Measurements from ENCODE around the gene PLBD1. TPM values are rescaled to one million over a fixed set of nuclear protein-coding genes. Genes with fewer than 3 reads are reported as not detected.
A peak's percentile ranks its signal among the peaks of the same experiment; 100 is the strongest.

Gene PLBD1, protein sequence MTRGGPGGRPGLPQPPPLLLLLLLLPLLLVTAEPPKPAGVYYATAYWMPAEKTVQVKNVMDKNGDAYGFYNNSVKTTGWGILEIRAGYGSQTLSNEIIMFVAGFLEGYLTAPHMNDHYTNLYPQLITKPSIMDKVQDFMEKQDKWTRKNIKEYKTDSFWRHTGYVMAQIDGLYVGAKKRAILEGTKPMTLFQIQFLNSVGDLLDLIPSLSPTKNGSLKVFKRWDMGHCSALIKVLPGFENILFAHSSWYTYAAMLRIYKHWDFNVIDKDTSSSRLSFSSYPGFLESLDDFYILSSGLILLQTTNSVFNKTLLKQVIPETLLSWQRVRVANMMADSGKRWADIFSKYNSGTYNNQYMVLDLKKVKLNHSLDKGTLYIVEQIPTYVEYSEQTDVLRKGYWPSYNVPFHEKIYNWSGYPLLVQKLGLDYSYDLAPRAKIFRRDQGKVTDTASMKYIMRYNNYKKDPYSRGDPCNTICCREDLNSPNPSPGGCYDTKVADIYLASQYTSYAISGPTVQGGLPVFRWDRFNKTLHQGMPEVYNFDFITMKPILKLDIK
- total RNA-seq = 106 TPM
- long read RNA-seq, transcript PLBD1-201 (11 exons, 2,426 nt) = major isoform, 172 of 184 reads
- long read RNA-seq, partial matches to known transcripts = 6 of 184 reads
- long read RNA-seq, other reads (novel, unspliced or antisense) = 6 of 184 reads

DNA sequence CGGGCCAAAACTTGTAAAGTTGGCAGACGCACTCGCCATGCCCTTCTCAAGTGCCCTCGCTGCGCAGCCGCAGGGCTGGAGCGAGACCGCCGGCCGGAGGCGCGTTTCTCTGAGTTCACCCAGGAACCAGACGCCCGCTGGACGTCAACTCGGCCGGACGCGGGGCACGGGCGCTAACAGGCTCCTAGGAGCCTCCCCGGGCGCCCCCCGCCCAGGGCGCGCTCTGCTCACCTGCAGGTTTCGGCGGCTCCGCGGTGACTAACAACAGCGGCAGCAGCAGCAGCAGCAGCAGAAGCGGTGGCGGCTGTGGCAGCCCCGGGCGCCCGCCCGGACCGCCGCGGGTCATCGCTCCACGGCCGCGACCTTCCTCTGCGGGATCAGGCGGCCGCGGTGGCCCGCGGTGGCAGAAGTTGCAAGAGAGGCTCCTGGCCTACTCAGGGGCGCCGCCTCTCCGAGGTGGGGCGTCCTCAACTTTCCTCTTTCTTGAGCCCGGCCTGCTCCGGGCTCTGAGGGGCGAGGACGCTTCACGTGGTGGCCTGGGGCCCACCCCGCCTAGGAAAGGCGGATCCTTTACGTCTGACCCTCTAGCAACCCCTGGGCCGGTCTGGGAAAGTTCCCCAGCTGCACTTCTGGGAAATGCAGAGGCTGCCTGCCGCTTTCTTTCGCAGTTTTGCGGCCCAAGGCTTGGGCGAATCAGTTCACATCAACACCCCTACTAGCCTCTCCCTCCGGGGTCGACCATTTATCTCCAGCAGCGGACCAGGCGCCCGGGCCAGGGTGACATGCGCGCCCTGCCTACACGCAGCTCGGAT lies at the start of gene PLBD1:
TSS of gene PLBD1 (minus strand) at position 533 of the 812 bp plus-strand sequence. CDS start at position 346, 187 bp downstream.
- H3K36me3 ChIP-seq = no peaks in the 10 kb centered on the region
- TF ChIP-seq CTCF (IDR thresholded peaks at IDR 0.05) = no peak
- peak within 1 kb of the TSS; percentile 66 for H3K4me3 ChIP-seq
- intact Hi-C loops (cut with DNase I) = no loop called here
- peak; percentile 87 for DNase-seq
- no peaks in the 10 kb centered on the region for H3K9me3 ChIP-seq
- no peaks in the 10 kb centered on the region for H3K27me3 ChIP-seq (ENCODE audit: low read depth)
- peaks cover 9% of the 10 kb centered on the region for H3K4me1 ChIP-seq
- peak; percentile 93 to 94 for ATAC-seq
- H3K27ac ChIP-seq = peak within 1 kb of the TSS; percentile 88

DNA sequence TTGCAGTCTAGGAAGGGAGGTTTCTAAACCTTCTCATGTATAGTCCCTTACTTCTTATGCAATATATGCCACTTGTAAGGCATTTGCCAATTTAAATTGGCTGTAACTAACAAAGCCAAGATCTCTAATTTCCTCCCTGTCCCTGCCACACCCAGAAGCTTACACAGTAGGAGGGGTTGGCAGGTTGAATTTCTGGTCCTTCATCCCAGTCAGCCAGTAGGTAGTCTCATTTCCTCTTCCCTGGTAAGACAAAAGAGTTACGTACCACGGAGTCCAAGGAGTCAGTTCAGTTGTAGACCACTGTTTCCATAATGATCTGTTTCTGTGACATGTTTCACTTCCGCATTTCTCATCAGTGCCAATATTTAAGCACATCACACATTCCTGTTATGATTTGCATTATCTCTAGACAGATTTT lies 47.0 kb upstream of the PLBD1 start:
- H3K4me1 ChIP-seq = peaks cover 15% of the 10 kb centered on the region
- ATAC-seq (peak; percentile 41 to 71), DNase-seq (no peak)
- no peak for TF ChIP-seq CTCF (IDR thresholded peaks at IDR 0.05)
- H3K36me3 ChIP-seq = no peaks in the 10 kb centered on the region
- peaks cover 9% of the 10 kb centered on the region for H3K9me3 ChIP-seq
- no peak overlapping the region for H3K27ac ChIP-seq
- H3K4me3 ChIP-seq = no peak overlapping the region
- intact Hi-C loops (cut with DNase I) = no loop called here
- no peaks in the 10 kb centered on the region for H3K27me3 ChIP-seq (ENCODE audit: low read depth)

GRCh38 chr12:14613718-14614117 lies 46.0 kb upstream of the PLBD1 start:
- Histone ChIP-seq H3K9me3 (peaks cover 9% of the 10 kb centered on the region), H3K4me1 (peaks cover 15% of the 10 kb centered on the region), H3K36me3 (no peaks in the 10 kb centered on the region), H3K4me3 (no peak overlapping the region), H3K27me3 (ENCODE audit: low read depth) (no peaks in the 10 kb centered on the region), H3K27ac (no peak overlapping the region)
- intact Hi-C loops (cut with DNase I) = no loop called here
- DNase-seq (no peak), ATAC-seq (peak; percentile 65 to 69)
- TF ChIP-seq CTCF (IDR thresholded peaks at IDR 0.05) = no peak

DNA sequence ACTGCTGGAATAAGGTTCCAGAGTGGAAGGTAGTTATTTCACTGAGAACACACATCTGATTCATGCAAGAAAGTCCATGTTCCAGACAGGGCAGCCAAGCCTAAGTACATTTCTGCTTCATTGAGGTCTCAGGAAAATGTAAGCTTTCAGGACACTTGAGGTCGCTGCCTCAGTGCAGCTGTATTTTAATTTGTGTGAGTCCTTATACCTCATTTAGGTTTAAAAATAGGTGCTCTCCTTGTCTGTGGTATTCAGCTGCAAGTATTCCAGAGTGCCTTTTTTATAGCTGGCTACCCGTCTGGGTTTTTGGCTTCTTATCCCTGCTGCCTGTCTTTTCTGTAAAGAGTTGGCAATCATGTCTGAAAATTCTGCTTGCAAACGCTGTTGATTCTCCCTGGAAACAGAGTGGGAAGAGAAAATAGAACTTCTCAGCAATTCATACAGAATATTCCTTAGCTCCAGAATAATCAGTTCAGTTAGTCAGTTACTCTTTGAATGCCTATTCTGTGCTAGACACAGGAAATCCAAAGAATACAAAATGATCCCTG lies 45.3 kb upstream of the PLBD1 start:
- Histone ChIP-seq H3K36me3 (no peaks in the 10 kb centered on the region), H3K27ac (no peak overlapping the region), H3K4me3 (no peak overlapping the region), H3K9me3 (peaks cover 13% of the 10 kb centered on the region), H3K4me1 (peaks cover 15% of the 10 kb centered on the region), H3K27me3 (ENCODE audit: low read depth) (no peaks in the 10 kb centered on the region)
- TF ChIP-seq CTCF (IDR thresholded peaks at IDR 0.05) = no peak
- ATAC-seq (no peak), DNase-seq (no peak)
- intact Hi-C loops (cut with DNase I) = no loop called here

- no peak for TF ChIP-seq CTCF (IDR thresholded peaks at IDR 0.05)
- DNase-seq (no peak), ATAC-seq (no peak)
- H3K27ac ChIP-seq = no peak overlapping the region
- no peaks in the 10 kb centered on the region for H3K27me3 ChIP-seq (ENCODE audit: low read depth)
- peaks cover 15% of the 10 kb centered on the region for H3K4me1 ChIP-seq
- no peak overlapping the region for H3K4me3 ChIP-seq
- intact Hi-C loops (cut with DNase I) = no loop called here
- H3K36me3 ChIP-seq = no peaks in the 10 kb centered on the region
- H3K9me3 ChIP-seq = peaks cover 19% of the 10 kb centered on the region
These were observed 44.6 kb upstream of the PLBD1 start for GRCh38 chr12:14612250-14612649.

Data from lower lobe of right lung (tissue), 2 donors.